Subcutaneous abdominal adipose tissue (tissue), 5 donors: ENCODE results near the gene RBMS1.

Experiments used
- H3K27ac ChIP-seq: one replicate; pipeline ENCODE4 v1.7.0; 2013; ENCODE audit warnings: low read depth, mild to moderate bottlenecking, inconsistent platforms, low read length, moderate library complexity
- H3K27me3 ChIP-seq, 5 donors: one replicate each; pipeline ENCODE4 v1.7.0; 2013; ENCODE audit warnings: low read length in 5 of 5, inconsistent platforms in 1 of 5; ENCODE audit not compliant: control insufficient read depth in 5 of 5, insufficient read depth in 4 of 5
- H3K36me3 ChIP-seq, 5 donors: one replicate each; pipeline ENCODE4 v1.7.0; 2013; ENCODE audit warnings: low read length in 5 of 5; ENCODE audit not compliant: control insufficient read depth in 5 of 5, insufficient read depth in 5 of 5
- H3K4me1 ChIP-seq, 5 donors: one replicate each; pipeline ENCODE4 v1.7.0; 2013; ENCODE audit warnings: low read length in 5 of 5, mild to moderate bottlenecking in 3 of 5, moderate library complexity in 1 of 5; ENCODE audit not compliant: control insufficient read depth in 5 of 5, insufficient read depth in 5 of 5
- H3K4me3 ChIP-seq, 5 donors: one replicate each; pipeline ENCODE4 v1.7.0; 2013; ENCODE audit warnings: low read length in 5 of 5, low read depth in 1 of 5
- H3K9ac ChIP-seq, 5 donors: one replicate each; pipeline ENCODE4 v1.7.0; 2013; ENCODE audit warnings: low read length in 5 of 5, mild to moderate bottlenecking in 4 of 5, moderate library complexity in 3 of 5
- H3K9me3 ChIP-seq, 5 donors: one replicate each; pipeline ENCODE4 v1.7.0; 2013; ENCODE audit warnings: low read length in 5 of 5; ENCODE audit not compliant: control insufficient read depth in 5 of 5
- donor health status: healthy.
- donor health status: healthy.
- donor health status: healthy.
- donor health status: healthy.
- donor health status: healthy.

RBMS1 gene

GRCh38 chr2:160377204-160377995 is 116.2 kb downstream of the RBMS1 start:
- H3K9me3 ChIP-seq, result no peaks in the 10 kb centered on the region
- H3K27me3 ChIP-seq, result no peaks in the 10 kb centered on the region
- H3K36me3 ChIP-seq, result no peaks in the 10 kb centered on the region
- H3K4me3 ChIP-seq, result no peak overlapping the region
- H3K4me1 ChIP-seq, result peaks cover 26 to 96% (median 89%) of the 10 kb centered on the region in 5 donors
- H3K9ac ChIP-seq, result peak overlapping the region in 1 of 5 donors; percentile 46
- H3K27ac ChIP-seq, result peak overlapping the region; percentile 96

GRCh38 chr2:160376576-160376975 is 117.0 kb downstream of the RBMS1 start:
- no peaks in the 10 kb centered on the region for H3K27me3 ChIP-seq
- H3K27ac ChIP-seq, result peak overlapping the region; percentile 96
- H3K4me3 ChIP-seq, result no peak overlapping the region
- H3K9me3 ChIP-seq, result no peaks in the 10 kb centered on the region
- peak overlapping the region in 1 of 5 donors; percentile 46 for H3K9ac ChIP-seq
- peaks cover 26 to 95% (median 90%) of the 10 kb centered on the region in 5 donors for H3K4me1 ChIP-seq
- no peaks in the 10 kb centered on the region for H3K36me3 ChIP-seq

- Histone ChIP-seq H3K9ac (peak overlapping the region in 1 of 5 donors; percentile 46), H3K4me1 (peaks cover 22 to 95% (median 90%) of the 10 kb centered on the region in 5 donors), H3K4me3 (no peak overlapping the region), H3K27me3 (no peaks in the 10 kb centered on the region), H3K9me3 (no peaks in the 10 kb centered on the region), H3K36me3 (no peaks in the 10 kb centered on the region), H3K27ac (peak overlapping the region; percentile 76)
Observed at GRCh38 chr2:160375802-160376469, 117.7 kb downstream of the RBMS1 start.

GRCh38 chr2:160375037-160375436 is 118.6 kb downstream of the RBMS1 start:
- Histone ChIP-seq H3K4me1 (peaks cover 21 to 91% (median 82%) of the 10 kb centered on the region in 5 donors), H3K9ac (peak overlapping the region in 1 of 5 donors; percentile 46), H3K27me3 (no peaks in the 10 kb centered on the region), H3K9me3 (no peaks in the 10 kb centered on the region), H3K4me3 (no peak overlapping the region), H3K36me3 (no peaks in the 10 kb centered on the region), H3K27ac (peak overlapping the region; percentile 76)

- Histone ChIP-seq H3K27me3 (no peaks in the 10 kb centered on the region), H3K4me1 (peaks cover 17 to 91% (median 83%) of the 10 kb centered on the region in 5 donors), H3K4me3 (no peak overlapping the region)
Observed at GRCh38 chr2:160373666-160374065, 119.9 kb downstream of the RBMS1 start.

GRCh38 chr2:160373263-160373662 is 120.3 kb downstream of the RBMS1 start:
- no peaks in the 10 kb centered on the region for H3K9me3 ChIP-seq
- peak overlapping the region; percentile 76 for H3K27ac ChIP-seq
- H3K9ac ChIP-seq, result no peak overlapping the region
- no peak overlapping the region for H3K4me3 ChIP-seq
- H3K27me3 ChIP-seq, result no peaks in the 10 kb centered on the region
- H3K4me1 ChIP-seq, result peaks cover 17 to 91% (median 81%) of the 10 kb centered on the region in 5 donors
- no peaks in the 10 kb centered on the region for H3K36me3 ChIP-seq

More at GRCh38 chr2:160373666-160374065, 119.9 kb downstream of the RBMS1 start:
- no peaks in the 10 kb centered on the region for H3K9me3 ChIP-seq
- H3K36me3 ChIP-seq, result no peaks in the 10 kb centered on the region
- H3K9ac ChIP-seq, result no peak overlapping the region
- peak overlapping the region; percentile 76 for H3K27ac ChIP-seq

GRCh38 chr2:160372585-160372984 is 121.0 kb downstream of the RBMS1 start:
- Histone ChIP-seq H3K9me3 (no peaks in the 10 kb centered on the region), H3K4me1 (peaks cover 22 to 91% (median 81%) of the 10 kb centered on the region in 5 donors), H3K27me3 (no peaks in the 10 kb centered on the region), H3K27ac (peak overlapping the region; percentile 76), H3K9ac (peak overlapping the region in 2 of 5 donors; percentile 6 to 7), H3K36me3 (no peaks in the 10 kb centered on the region), H3K4me3 (no peak overlapping the region)

- H3K27me3 ChIP-seq, result no peaks in the 10 kb centered on the region
- no peaks in the 10 kb centered on the region for H3K9me3 ChIP-seq
- H3K27ac ChIP-seq, result peak overlapping the region; percentile 76
- peak overlapping the region in 1 of 5 donors; percentile 7 for H3K9ac ChIP-seq
- peaks cover 16 to 91% (median 81%) of the 10 kb centered on the region in 5 donors for H3K4me1 ChIP-seq
- H3K4me3 ChIP-seq, result no peak overlapping the region
- no peaks in the 10 kb centered on the region for H3K36me3 ChIP-seq
Observed at GRCh38 chr2:160372010-160372356, 121.6 kb downstream of the RBMS1 start.

- Histone ChIP-seq H3K36me3 (peaks cover 0 to 1% (median 0%) of the 10 kb centered on the region in 5 donors), H3K4me1 (peaks cover 13 to 89% (median 77%) of the 10 kb centered on the region in 5 donors), H3K4me3 (no peak overlapping the region), H3K9me3 (no peaks in the 10 kb centered on the region), H3K9ac (peak overlapping the region in 1 of 5 donors; percentile 11), H3K27ac (peak overlapping the region; percentile 76), H3K27me3 (no peaks in the 10 kb centered on the region)
Observed at GRCh38 chr2:160371251-160372009, 122.2 kb downstream of the RBMS1 start.
